Fibroblast of lung (primary cell): Measurements from ENCODE around the gene CROCC.

Experiments
- EZH2 ChIP-seq: IDR thresholded peaks from 2 replicates; pipeline ENCODE4 v1.5.1; 2012; ENCODE audit warnings: low read length, control low read depth, mild to moderate bottlenecking; ENCODE audit errors: missing control alignments
- TF ChIP-seq, protein P1 (sequence below), 2 donors: IDR thresholded peaks in 1 of 2; conservative IDR thresholded peaks in 1 of 2; 1 replicate in 1 of 2; 2 replicates in 1 of 2; pipeline ENCODE4 v1.5.1; 2011 to 2012; ENCODE audit warnings: low read length in 2 of 2, control low read depth in 1 of 2, inconsistent platforms in 1 of 2, low read depth in 1 of 2, mild to moderate bottlenecking in 1 of 2

DNA sequence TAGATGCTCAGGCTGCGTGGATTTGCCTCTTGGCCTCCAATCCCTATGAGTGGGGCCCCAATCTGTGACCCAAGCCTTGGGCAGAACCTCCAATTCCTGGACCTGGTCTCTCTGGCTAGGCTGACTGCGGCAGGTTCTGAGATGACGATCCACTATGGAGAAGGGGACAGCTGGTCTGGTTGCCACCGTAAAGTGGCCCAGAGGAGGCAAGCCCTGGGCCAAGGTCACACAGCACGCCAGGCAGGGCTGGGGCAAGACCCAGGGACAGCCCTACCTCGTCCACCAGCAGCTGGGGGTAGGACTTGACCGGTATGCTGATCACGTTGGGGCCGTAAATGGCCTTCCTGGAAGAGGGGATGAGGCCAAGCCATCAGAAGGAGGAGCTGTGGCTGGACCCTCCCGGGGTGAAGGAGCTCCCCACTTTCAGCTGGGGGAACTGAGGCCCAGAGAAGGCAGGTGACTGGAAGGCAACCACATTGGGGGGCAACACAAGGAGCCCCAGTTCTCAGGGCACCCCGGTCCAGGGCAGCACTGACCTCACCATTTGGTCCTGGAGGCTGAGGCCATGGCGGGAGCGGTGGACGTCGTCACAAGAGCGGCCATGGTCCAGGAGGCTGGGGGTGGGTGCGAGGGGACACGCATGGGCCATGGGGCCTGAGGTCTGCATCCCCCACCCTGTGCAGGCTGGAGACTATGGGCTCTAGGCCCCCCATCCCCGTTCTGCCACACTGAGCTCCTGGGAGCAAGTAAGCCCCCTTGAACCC is 80.2 kb downstream of the CROCC start:
- TF ChIP-seq, protein P1, sequence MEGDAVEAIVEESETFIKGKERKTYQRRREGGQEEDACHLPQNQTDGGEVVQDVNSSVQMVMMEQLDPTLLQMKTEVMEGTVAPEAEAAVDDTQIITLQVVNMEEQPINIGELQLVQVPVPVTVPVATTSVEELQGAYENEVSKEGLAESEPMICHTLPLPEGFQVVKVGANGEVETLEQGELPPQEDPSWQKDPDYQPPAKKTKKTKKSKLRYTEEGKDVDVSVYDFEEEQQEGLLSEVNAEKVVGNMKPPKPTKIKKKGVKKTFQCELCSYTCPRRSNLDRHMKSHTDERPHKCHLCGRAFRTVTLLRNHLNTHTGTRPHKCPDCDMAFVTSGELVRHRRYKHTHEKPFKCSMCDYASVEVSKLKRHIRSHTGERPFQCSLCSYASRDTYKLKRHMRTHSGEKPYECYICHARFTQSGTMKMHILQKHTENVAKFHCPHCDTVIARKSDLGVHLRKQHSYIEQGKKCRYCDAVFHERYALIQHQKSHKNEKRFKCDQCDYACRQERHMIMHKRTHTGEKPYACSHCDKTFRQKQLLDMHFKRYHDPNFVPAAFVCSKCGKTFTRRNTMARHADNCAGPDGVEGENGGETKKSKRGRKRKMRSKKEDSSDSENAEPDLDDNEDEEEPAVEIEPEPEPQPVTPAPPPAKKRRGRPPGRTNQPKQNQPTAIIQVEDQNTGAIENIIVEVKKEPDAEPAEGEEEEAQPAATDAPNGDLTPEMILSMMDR (conservative IDR thresholded peaks at IDR 0.05 in 1 of 2, IDR thresholded peaks at IDR 0.05 in 1 of 2; ENCODE audit: low read depth in 1 of 2, low read length in 2 of 2), result no peak
- TF ChIP-seq EZH2, result no peak
